Daoy (cell line): ENCODE results near the gene PCBP3. TPM values are rescaled to one million over a fixed set of nuclear protein-coding genes. Genes with fewer than 3 reads are reported as not detected.
A peak's percentile ranks its signal among the peaks of the same experiment; 100 is the strongest.
"Not testable (repeated sequence)": the region's sequence is repeated elsewhere in the genome, so short reads cannot be mapped to it uniquely, and the experiment has no call there.

Experiments
- DNase-seq: peaks from one replicate; pipeline ENCODE4 v3.0.0-alpha.2; 2015; ENCODE audit warnings: low read depth
- total RNA-seq: library from RNA; depleted of rRNA; stranded (reverse); fragments of >200 nt; shearing (Covaris generic); gene quantifications from 2 replicates; pipeline ENCODE4 v1.2.3, GENCODE V29; 2014

Gene PCBP3
- total RNA-seq, 1 experiment from 2014 or later: 2.1 TPM

GRCh38 chr21:45613396-45613795 is 30.1 kb upstream of the PCBP3 start:
- DNase-seq: no peak

GRCh38 chr21:45613881-45614280 is 29.6 kb upstream of the PCBP3 start:
- DNase-seq: peak; percentile 54

- peak; percentile 85 for DNase-seq
Observed at GRCh38 chr21:45615145-45615711, 28.3 kb upstream of the PCBP3 start.

- DNase-seq: no peak
Observed at GRCh38 chr21:45617021-45617921, 26.3 kb upstream of the PCBP3 start.

- DNase-seq: peak; percentile 85
Observed at GRCh38 chr21:45618287-45618686, 25.2 kb upstream of the PCBP3 start.

- peak; percentile 62 for DNase-seq
Observed at GRCh38 chr21:45618846-45619485, 24.6 kb upstream of the PCBP3 start.

- DNase-seq: no peak
Observed at GRCh38 chr21:45620201-45620923, 23.2 kb upstream of the PCBP3 start.

GRCh38 chr21:45621435-45622331 is 21.8 kb upstream of the PCBP3 start:
- not testable (repeated sequence) for DNase-seq

GRCh38 chr21:45622416-45623097 is 21.0 kb upstream of the PCBP3 start:
- peak; percentile 13 for DNase-seq

- DNase-seq: no peak
Observed at GRCh38 chr21:45623436-45623835, 20.1 kb upstream of the PCBP3 start.

- DNase-seq: not testable (repeated sequence)
Observed at GRCh38 chr21:45626127-45626526, 17.4 kb upstream of the PCBP3 start.

- no peak for DNase-seq
Observed at GRCh38 chr21:45629046-45629981, 14.2 kb upstream of the PCBP3 start.

- DNase-seq: no peak
Observed at GRCh38 chr21:45630066-45630694, 13.3 kb upstream of the PCBP3 start.

- no peak for DNase-seq
Observed at GRCh38 chr21:45630876-45631275, 12.6 kb upstream of the PCBP3 start.

- DNase-seq: no peak
Observed at GRCh38 chr21:45631540-45631939, 12.0 kb upstream of the PCBP3 start.

- DNase-seq: no peak
Observed at GRCh38 chr21:45632160-45632559, 11.4 kb upstream of the PCBP3 start.

- no peak for DNase-seq
Observed at GRCh38 chr21:45632637-45633251, 10.8 kb upstream of the PCBP3 start.

GRCh38 chr21:45634511-45635183 is 8.9 kb upstream of the PCBP3 start:
- DNase-seq: no peak
